Activated T-cell treated with anti-CD3 and anti-CD28 coated beads, Interleukin-2, amount 50 U/mL, for 24 hours (primary cell): Measurements from ENCODE around the gene FUT8.
A peak's percentile ranks its signal among the peaks of the same experiment; 100 is the strongest.

Experiments used
- DNase-seq: peaks from one replicate; pipeline ENCODE4 v3.0.0-alpha.2; 2020
- H3K27ac Mint-ChIP-seq: 2 replicates; pipeline ENCODE4 v1.8.0; 2020; ENCODE audit warnings: mild to moderate bottlenecking, mixed read lengths
- H3K27me3 Mint-ChIP-seq: 2 replicates; pipeline ENCODE4 v1.8.0; 2020; ENCODE audit warnings: mixed read lengths
- H3K36me3 Mint-ChIP-seq: 2 replicates; pipeline ENCODE4 v1.8.0; 2020; ENCODE audit warnings: low read depth, mixed read lengths
- H3K4me1 Mint-ChIP-seq: 2 replicates; pipeline ENCODE4 v1.8.0; 2020; ENCODE audit warnings: low read depth, mixed read lengths
- H3K4me3 Mint-ChIP-seq: 2 replicates; pipeline ENCODE4 v1.8.0; 2020; ENCODE audit warnings: mild to moderate bottlenecking, moderate library complexity, mixed read lengths
- H3K9me3 Mint-ChIP-seq: 2 replicates; pipeline ENCODE4 v1.8.0; 2020; ENCODE audit warnings: mixed read lengths

The FUT8 gene

DNA sequence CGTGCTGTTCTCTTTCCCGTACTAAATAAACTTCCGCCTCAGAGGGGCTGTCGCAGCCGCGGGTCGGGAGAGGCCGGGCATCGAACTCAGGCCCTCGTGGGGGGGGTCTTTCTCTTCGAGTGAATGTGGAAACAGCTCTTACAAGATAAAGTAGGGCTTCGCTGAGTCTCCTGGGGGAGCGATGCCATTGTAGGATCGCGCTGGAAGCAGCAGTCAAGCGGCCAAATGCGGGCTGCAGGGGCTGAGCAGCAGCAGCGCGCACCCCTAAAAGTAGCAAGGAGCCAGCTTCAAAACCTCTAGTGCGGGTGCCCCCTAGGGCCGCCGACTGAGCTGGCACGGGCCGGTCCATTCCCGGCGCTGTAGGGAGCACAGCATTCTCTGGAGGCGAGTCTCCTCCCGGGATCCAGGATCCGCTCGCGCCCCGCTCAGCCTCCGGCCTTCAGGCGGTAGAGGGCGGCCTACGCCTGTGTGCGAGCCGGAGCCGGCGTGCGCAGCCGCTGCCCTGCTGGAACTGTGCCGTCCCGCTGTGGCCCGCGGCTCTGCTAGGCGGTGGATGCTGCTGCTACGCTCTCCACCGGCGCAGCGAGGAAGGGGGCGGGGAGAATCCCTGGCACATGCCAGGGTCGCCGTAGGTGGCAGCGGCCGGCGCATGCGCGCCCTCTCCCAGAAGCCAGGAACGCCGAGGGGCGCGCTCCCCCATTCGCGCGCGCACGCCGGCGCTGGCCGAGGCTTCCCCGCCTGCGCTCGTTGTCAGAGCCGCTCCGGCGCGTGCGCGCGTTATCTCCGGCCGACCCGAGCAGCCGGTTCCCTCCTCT, at the start of gene FUT8:
FUT8 (plus strand) TSS at position 699 of the 815 bp plus-strand sequence. CDS start 148,834 bp downstream, outside the sequence.
- DNase-seq = peak; percentile 96
- H3K4me1 Mint-ChIP-seq = peaks cover 52% of the 10 kb centered on the region
- peaks cover 14% of the 10 kb centered on the region for H3K36me3 Mint-ChIP-seq
- H3K4me3 Mint-ChIP-seq = peak within 1 kb of the TSS; percentile 96
- H3K9me3 Mint-ChIP-seq = no peaks in the 10 kb centered on the region
- H3K27ac Mint-ChIP-seq = peak within 1 kb of the TSS; percentile 99
- no peaks in the 10 kb centered on the region for H3K27me3 Mint-ChIP-seq

GRCh38 chr14:65366802-65367565, 45.5 kb upstream of the FUT8 start:
- H3K4me3 Mint-ChIP-seq = no peak overlapping the region
- H3K27me3 Mint-ChIP-seq = no peaks in the 10 kb centered on the region
- H3K4me1 Mint-ChIP-seq = peaks cover 32% of the 10 kb centered on the region
- no peaks in the 10 kb centered on the region for H3K9me3 Mint-ChIP-seq
- peak overlapping the region; percentile 39 for H3K27ac Mint-ChIP-seq
- DNase-seq = no peak
- H3K36me3 Mint-ChIP-seq = peaks cover 29% of the 10 kb centered on the region

GRCh38 chr14:65369560-65369959, 43.0 kb upstream of the FUT8 start:
- H3K9me3 Mint-ChIP-seq = no peaks in the 10 kb centered on the region
- H3K27ac Mint-ChIP-seq = peak overlapping the region; percentile 92
- H3K4me1 Mint-ChIP-seq = peaks cover 43% of the 10 kb centered on the region
- no peaks in the 10 kb centered on the region for H3K27me3 Mint-ChIP-seq
- H3K4me3 Mint-ChIP-seq = peak overlapping the region; percentile 29
- H3K36me3 Mint-ChIP-seq = peaks cover 30% of the 10 kb centered on the region
- DNase-seq = no peak

DNA sequence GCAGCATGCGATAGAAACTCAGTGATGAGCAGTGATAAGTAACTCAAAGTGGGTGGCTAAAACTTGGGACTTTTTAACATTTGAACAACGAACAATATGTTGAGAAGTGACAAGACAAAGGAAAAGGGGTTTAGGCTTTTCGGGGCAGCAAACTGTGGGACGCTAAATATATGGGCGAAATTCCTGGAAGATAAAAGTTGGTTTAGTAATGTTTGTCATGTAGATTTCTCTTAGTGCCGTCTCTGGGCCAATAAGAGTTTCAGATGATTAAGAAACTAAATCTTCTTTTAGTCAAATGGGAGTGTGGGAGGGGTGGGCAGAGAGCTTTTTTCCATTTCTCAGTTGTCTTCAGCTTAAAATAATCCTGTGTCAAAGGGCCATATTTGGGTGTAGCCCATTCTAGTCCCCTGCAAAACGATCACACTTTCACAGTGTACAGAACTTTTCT, 41.7 kb upstream of the FUT8 start:
- Mint-ChIP-seq H3K4me1 (peaks cover 43% of the 10 kb centered on the region), H3K36me3 (peaks cover 31% of the 10 kb centered on the region), H3K27me3 (no peaks in the 10 kb centered on the region), H3K27ac (peak overlapping the region; percentile 87), H3K4me3 (peak overlapping the region; percentile 40), H3K9me3 (no peaks in the 10 kb centered on the region)
- no peak for DNase-seq

- no peak for DNase-seq
- Mint-ChIP-seq H3K4me3 (no peak overlapping the region), H3K4me1 (peaks cover 43% of the 10 kb centered on the region), H3K9me3 (no peaks in the 10 kb centered on the region), H3K27me3 (no peaks in the 10 kb centered on the region), H3K27ac (peak overlapping the region; percentile 87), H3K36me3 (peaks cover 37% of the 10 kb centered on the region)
These were observed 40.7 kb upstream of the FUT8 start for GRCh38 chr14:65371784-65372183.

DNA sequence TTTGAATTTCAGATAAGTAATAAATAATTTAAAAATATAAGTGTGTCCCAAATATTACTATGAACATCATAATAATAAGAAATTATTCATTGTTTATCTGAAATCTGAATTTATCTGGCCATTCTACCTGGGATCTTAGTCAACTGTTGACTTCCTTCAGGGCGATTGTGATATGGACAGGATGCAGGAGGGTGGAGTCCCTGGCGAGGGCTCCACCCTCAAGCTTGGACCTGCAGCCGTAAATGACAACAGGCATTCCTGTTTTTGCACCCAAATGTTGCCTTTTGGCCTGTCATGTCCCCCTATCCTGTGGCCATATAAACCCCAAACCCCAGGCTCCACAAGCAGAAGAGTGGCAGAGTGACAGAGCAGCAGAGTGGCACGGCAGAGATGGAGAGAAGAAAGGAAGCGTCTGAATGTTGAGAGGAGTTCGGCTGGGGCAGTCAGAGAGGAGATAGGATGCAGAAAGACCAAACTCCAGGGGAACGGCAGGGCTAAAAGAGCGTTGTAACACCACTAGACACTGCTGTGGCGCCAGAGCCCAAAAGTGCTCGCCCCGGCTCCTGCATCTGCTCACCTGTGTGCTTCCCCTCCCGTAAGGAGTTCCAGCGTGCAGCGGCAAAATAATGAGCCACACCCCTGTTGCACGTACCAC, 39.4 kb upstream of the FUT8 start:
- Mint-ChIP-seq H3K4me3 (no peak overlapping the region), H3K4me1 (peaks cover 41% of the 10 kb centered on the region), H3K9me3 (no peaks in the 10 kb centered on the region), H3K36me3 (peaks cover 41% of the 10 kb centered on the region), H3K27ac (no peak overlapping the region), H3K27me3 (no peaks in the 10 kb centered on the region)
- no peak for DNase-seq

- H3K27me3 Mint-ChIP-seq = no peaks in the 10 kb centered on the region
- no peak overlapping the region for H3K4me3 Mint-ChIP-seq
- DNase-seq = no peak
- peaks cover 44% of the 10 kb centered on the region for H3K36me3 Mint-ChIP-seq
- H3K4me1 Mint-ChIP-seq = peaks cover 41% of the 10 kb centered on the region
- no peak overlapping the region for H3K27ac Mint-ChIP-seq
- no peaks in the 10 kb centered on the region for H3K9me3 Mint-ChIP-seq
These were observed 38.9 kb upstream of the FUT8 start for GRCh38 chr14:65373671-65374039.

DNA sequence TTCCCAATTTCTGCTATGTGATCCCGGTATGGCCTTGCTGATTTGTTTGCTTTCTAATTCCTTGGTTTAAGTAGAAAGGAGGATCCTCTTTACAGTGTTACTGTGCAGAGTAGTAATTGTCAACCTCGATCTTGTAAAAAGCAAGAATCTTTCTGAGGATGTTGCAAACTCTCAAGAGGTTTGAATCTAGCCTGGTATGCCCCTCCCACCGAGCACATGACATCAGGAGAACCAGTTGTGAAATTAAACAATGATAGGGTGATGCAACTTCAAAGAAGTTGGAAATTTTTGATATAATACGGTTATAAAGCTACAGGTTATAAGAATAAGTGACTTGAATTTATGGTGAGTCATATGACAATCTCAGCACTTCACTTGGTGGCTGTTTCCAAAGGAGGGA, 35.0 kb upstream of the FUT8 start:
- peaks cover 11% of the 10 kb centered on the region for H3K4me1 Mint-ChIP-seq
- H3K27ac Mint-ChIP-seq = no peak overlapping the region
- H3K36me3 Mint-ChIP-seq = peaks cover 51% of the 10 kb centered on the region
- H3K27me3 Mint-ChIP-seq = no peaks in the 10 kb centered on the region
- no peak overlapping the region for H3K4me3 Mint-ChIP-seq
- no peak for DNase-seq
- peaks cover 9% of the 10 kb centered on the region for H3K9me3 Mint-ChIP-seq

GRCh38 chr14:65382586-65382985, 29.9 kb upstream of the FUT8 start:
- Mint-ChIP-seq H3K27ac (no peak overlapping the region), H3K36me3 (peaks cover 29% of the 10 kb centered on the region), H3K4me1 (peaks cover 4% of the 10 kb centered on the region), H3K27me3 (no peaks in the 10 kb centered on the region), H3K9me3 (peaks cover 9% of the 10 kb centered on the region), H3K4me3 (no peak overlapping the region)
- no peak for DNase-seq

GRCh38 chr14:65387171-65387570, 25.4 kb upstream of the FUT8 start:
- H3K27me3 Mint-ChIP-seq = no peaks in the 10 kb centered on the region
- no peaks in the 10 kb centered on the region for H3K9me3 Mint-ChIP-seq
- H3K4me1 Mint-ChIP-seq = peaks cover 5% of the 10 kb centered on the region
- H3K27ac Mint-ChIP-seq = no peak overlapping the region
- H3K4me3 Mint-ChIP-seq = no peak overlapping the region
- DNase-seq = no peak
- H3K36me3 Mint-ChIP-seq = peaks cover 5% of the 10 kb centered on the region

DNA sequence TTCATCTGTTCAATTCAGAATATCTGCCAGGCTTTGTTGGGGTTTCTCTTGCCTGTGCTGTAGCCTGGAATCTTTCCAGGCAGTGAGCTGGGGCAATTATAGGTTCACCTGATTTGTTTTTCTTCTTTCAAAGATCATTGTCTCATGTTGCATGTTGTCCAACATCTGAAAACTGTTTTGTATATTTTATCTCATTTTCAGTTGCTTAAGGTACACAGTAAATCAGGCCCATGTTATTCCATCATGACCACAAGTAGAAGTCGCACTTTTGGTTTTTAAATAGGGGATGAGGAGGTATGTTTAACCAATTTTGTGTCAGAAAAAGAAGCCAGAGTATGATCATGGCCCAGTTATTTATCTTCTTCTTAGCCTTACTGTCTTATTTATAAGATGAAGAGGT, 24.9 kb upstream of the FUT8 start:
- Mint-ChIP-seq H3K4me1 (peaks cover 5% of the 10 kb centered on the region), H3K9me3 (no peaks in the 10 kb centered on the region), H3K4me3 (no peak overlapping the region), H3K36me3 (peaks cover 9% of the 10 kb centered on the region), H3K27me3 (no peaks in the 10 kb centered on the region), H3K27ac (no peak overlapping the region)
- no peak for DNase-seq

- Mint-ChIP-seq H3K27ac (no peak overlapping the region), H3K36me3 (peaks cover 42% of the 10 kb centered on the region), H3K4me1 (peaks cover 34% of the 10 kb centered on the region), H3K9me3 (peaks cover 23% of the 10 kb centered on the region), H3K4me3 (no peak overlapping the region), H3K27me3 (no peaks in the 10 kb centered on the region)
- DNase-seq = no peak
These were observed 20.2 kb upstream of the FUT8 start for GRCh38 chr14:65392296-65392695.

GRCh38 chr14:65396082-65396910, 16.2 kb upstream of the FUT8 start:
- H3K27ac Mint-ChIP-seq = no peak overlapping the region
- no peak overlapping the region for H3K4me3 Mint-ChIP-seq
- H3K36me3 Mint-ChIP-seq = peaks cover 43% of the 10 kb centered on the region

DNA sequence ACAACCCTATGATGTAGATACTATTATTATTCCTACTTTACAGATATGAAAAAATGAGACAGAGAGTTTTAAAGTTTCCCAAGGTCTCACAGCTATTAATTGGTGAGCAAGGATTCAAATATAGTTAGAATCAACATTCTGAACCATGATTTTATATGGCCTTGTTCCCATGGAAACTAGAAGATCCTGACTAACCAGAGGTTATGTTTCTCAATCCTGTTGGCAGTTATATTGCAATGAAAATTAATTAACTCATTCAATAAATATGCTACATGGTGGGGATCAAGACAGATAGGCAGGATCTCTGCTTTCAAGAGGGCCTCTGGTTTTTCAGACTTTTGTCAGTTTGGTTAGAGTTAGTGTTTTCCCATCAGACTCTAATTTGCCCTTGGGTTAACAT, 9.3 kb upstream of the FUT8 start:
- no peak for DNase-seq
- H3K36me3 Mint-ChIP-seq = peaks cover 1% of the 10 kb centered on the region
- no peak overlapping the region for H3K4me3 Mint-ChIP-seq
- peaks cover 4% of the 10 kb centered on the region for H3K4me1 Mint-ChIP-seq
- no peaks in the 10 kb centered on the region for H3K9me3 Mint-ChIP-seq
- H3K27ac Mint-ChIP-seq = no peak overlapping the region
- H3K27me3 Mint-ChIP-seq = no peaks in the 10 kb centered on the region

More at GRCh38 chr14:65396082-65396910, 16.2 kb upstream of the FUT8 start:
- DNase-seq = no peak
- peaks cover 33% of the 10 kb centered on the region for H3K4me1 Mint-ChIP-seq
- H3K27me3 Mint-ChIP-seq = no peaks in the 10 kb centered on the region
- H3K9me3 Mint-ChIP-seq = peaks cover 23% of the 10 kb centered on the region
